SU-DHL-6 (cell line): ENCODE results near the gene CSTF2.

Experiments used
- CTCF ChIP-seq: fragments of 200-600 bp; sonication (generic); IDR thresholded peaks from one replicate; pipeline ENCODE4 v1.5.1; 2017; ENCODE audit warnings: antibody characterized with exemption, mild to moderate bottlenecking, low read length, moderate library complexity; ENCODE audit not compliant: insufficient read depth, poor library complexity, severe bottlenecking
- EZH2phosphoT487 ChIP-seq: fragments of 200-600 bp; sonication (generic), shearing (Covaris generic); conservative IDR thresholded peaks from 2 replicates; pipeline ENCODE4 v1.6.1; 2018; ENCODE audit warnings: mild to moderate bottlenecking, antibody characterized with exemption, low read length, moderate library complexity, mixed read lengths

GRCh38 chrX:100817340-100817739 is 2.9 kb upstream of the CSTF2 start:
- TF ChIP-seq CTCF (no peak), EZH2phosphoT487 (no peak)
